ENCODE data around the gene OPCML. TPM values are rescaled to one million over a fixed set of nuclear protein-coding genes. Genes with fewer than 3 reads are reported as not detected.

Gene OPCML
- total RNA-seq, 1 donor from 2014 or later = under 0.01 TPM

DNA sequence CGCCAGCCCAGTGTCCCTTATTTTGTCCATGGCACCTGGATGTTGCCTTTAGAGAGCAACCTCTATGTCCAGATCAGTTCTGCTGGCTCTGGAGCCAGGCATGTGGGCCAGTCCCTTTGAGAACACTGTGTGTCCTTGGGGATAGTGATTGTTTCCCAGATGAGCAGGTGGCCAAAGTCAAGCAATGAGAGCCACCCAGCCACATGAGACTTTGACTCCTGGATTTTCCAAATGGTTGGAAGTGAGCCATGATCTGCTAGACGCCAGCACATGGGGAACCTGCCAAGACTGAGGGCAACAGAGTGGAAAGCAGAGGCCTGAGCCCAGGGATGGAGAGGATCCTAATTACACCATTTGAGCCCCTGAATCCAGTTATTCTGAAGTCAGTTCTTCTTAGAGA, 479.8 kb downstream of the OPCML start:
- Histone ChIP-seq H3K4me3 (ENCODE audit: low read length in 3 of 3) (no peak overlapping the region), H3K9me3 (ENCODE audit: control insufficient read depth in 3 of 3, low read length in 3 of 3) (no peaks in the 10 kb centered on the region), H3K27ac (ENCODE audit: low read depth, low read length) (no peak overlapping the region), H3K36me3 (ENCODE audit: control insufficient read depth in 3 of 3, insufficient read depth in 3 of 3, low read length in 3 of 3) (no peaks in the 10 kb centered on the region), H3K9ac (ENCODE audit: low read depth in 1 of 3, low read length in 3 of 3) (no peak overlapping the region), H3K4me1 (ENCODE audit: control insufficient read depth in 3 of 3, insufficient read depth in 3 of 3, low read length in 3 of 3) (no peaks in the 10 kb centered on the region), H3K27me3 (ENCODE audit: control insufficient read depth in 3 of 3, insufficient read depth in 3 of 3, low read length in 3 of 3) (peaks cover 0 to 11% (median 3%) of the 10 kb centered on the region in 3 donors)

DNA sequence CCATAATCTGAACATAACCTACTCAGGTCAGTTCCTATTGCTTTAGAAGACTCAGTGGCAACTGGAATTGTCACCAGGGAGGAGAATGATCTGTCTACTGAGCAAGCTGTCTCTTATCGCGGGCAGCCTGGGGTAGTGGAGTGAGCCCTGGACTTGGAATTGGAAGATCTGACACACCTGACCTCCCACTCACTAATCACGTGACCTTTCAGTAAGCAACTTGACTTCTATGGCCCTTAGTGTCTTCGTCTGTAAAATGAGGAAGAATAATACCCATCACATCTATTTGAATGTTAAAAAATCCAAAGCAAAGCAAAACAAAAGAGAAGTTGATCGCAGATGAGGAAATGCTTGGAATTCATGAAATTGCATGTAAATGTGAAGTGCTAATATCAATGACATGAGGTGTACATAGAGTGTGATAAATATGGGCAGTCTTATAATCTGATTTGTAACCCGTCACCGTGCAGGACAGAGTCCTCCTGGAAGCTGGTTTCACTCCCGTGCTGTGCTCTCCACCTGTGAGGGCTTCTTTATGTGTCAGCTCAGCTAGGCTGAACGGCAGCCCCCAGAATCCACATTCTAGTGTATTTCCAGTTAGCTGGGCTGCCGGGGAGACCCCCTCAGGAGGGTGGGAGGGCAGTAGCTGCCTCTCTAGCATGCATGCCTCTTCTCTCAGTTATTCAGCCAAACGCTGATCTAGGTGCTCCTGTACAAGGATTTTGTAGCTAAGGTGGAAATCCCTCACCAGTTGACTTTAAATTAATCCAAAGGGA, 482.9 kb downstream of the OPCML start:
- Histone ChIP-seq H3K9me3 (ENCODE audit: control insufficient read depth in 3 of 3, low read length in 3 of 3) (no peaks in the 10 kb centered on the region), H3K36me3 (ENCODE audit: control insufficient read depth in 3 of 3, insufficient read depth in 3 of 3, low read length in 3 of 3) (no peaks in the 10 kb centered on the region), H3K27me3 (ENCODE audit: control insufficient read depth in 3 of 3, insufficient read depth in 3 of 3, low read length in 3 of 3) (peaks cover 0 to 16% (median 5%) of the 10 kb centered on the region in 3 donors), H3K4me3 (ENCODE audit: low read length in 3 of 3) (no peak overlapping the region), H3K9ac (ENCODE audit: low read depth in 1 of 3, low read length in 3 of 3) (no peak overlapping the region), H3K4me1 (ENCODE audit: control insufficient read depth in 3 of 3, insufficient read depth in 3 of 3, low read length in 3 of 3) (no peaks in the 10 kb centered on the region), H3K27ac (ENCODE audit: low read depth, low read length) (no peak overlapping the region)

DNA sequence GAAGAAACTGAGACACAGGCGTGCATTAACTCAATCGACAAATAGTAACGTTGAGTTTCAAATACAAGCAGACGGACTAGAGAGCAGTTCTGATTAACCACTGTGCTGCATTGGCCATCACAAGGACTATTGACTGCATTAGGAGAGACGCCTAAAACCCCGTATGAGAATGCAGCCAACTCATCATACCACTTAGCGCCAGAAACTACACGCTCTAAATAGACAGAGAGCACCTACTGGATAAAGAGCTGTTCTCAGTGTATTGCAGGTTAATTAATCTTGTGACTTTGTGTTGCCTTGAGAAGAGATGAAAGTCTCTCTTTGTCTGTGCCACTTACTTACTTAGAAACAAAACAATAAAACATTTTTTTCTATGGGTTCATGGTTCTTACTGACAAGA, 484.0 kb downstream of the OPCML start:
- Histone ChIP-seq H3K4me3 (ENCODE audit: low read length in 3 of 3) (no peak overlapping the region), H3K27ac (ENCODE audit: low read depth, low read length) (no peak overlapping the region), H3K27me3 (ENCODE audit: control insufficient read depth in 3 of 3, insufficient read depth in 3 of 3, low read length in 3 of 3) (peaks cover 5 to 26% (median 9%) of the 10 kb centered on the region in 3 donors), H3K36me3 (ENCODE audit: control insufficient read depth in 3 of 3, insufficient read depth in 3 of 3, low read length in 3 of 3) (no peaks in the 10 kb centered on the region), H3K9me3 (ENCODE audit: control insufficient read depth in 3 of 3, low read length in 3 of 3) (no peaks in the 10 kb centered on the region), H3K4me1 (ENCODE audit: control insufficient read depth in 3 of 3, insufficient read depth in 3 of 3, low read length in 3 of 3) (no peaks in the 10 kb centered on the region), H3K9ac (ENCODE audit: low read depth in 1 of 3, low read length in 3 of 3) (no peak overlapping the region)

DNA sequence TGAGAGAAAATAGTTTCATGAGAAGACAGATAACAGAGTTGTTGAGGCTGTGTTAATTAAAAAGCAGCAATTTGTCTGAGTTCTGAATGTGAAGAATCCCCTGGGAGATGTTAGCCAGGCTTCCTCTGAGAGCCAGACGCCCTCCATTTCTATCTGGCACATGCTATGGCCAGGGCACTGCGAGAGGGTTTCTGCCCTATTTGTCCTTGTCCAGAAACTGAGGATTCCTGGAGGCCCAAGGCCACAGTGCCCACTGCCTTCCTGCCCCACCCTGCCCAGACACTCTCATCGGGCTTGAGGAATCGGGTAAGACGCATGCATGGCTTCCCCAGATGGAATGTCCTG, 484.6 kb downstream of the OPCML start:
- H3K9ac ChIP-seq (ENCODE audit: low read depth in 1 of 3, low read length in 3 of 3) = no peak overlapping the region
- no peak overlapping the region for H3K4me3 ChIP-seq (ENCODE audit: low read length in 3 of 3)
- H3K4me1 ChIP-seq (ENCODE audit: control insufficient read depth in 3 of 3, insufficient read depth in 3 of 3, low read length in 3 of 3) = no peaks in the 10 kb centered on the region
- H3K9me3 ChIP-seq (ENCODE audit: control insufficient read depth in 3 of 3, low read length in 3 of 3) = no peaks in the 10 kb centered on the region
- H3K36me3 ChIP-seq (ENCODE audit: control insufficient read depth in 3 of 3, insufficient read depth in 3 of 3, low read length in 3 of 3) = no peaks in the 10 kb centered on the region
- H3K27ac ChIP-seq (ENCODE audit: low read depth, low read length) = no peak overlapping the region
- peaks cover 5 to 29% (median 9%) of the 10 kb centered on the region in 3 donors for H3K27me3 ChIP-seq (ENCODE audit: control insufficient read depth in 3 of 3, insufficient read depth in 3 of 3, low read length in 3 of 3)

DNA sequence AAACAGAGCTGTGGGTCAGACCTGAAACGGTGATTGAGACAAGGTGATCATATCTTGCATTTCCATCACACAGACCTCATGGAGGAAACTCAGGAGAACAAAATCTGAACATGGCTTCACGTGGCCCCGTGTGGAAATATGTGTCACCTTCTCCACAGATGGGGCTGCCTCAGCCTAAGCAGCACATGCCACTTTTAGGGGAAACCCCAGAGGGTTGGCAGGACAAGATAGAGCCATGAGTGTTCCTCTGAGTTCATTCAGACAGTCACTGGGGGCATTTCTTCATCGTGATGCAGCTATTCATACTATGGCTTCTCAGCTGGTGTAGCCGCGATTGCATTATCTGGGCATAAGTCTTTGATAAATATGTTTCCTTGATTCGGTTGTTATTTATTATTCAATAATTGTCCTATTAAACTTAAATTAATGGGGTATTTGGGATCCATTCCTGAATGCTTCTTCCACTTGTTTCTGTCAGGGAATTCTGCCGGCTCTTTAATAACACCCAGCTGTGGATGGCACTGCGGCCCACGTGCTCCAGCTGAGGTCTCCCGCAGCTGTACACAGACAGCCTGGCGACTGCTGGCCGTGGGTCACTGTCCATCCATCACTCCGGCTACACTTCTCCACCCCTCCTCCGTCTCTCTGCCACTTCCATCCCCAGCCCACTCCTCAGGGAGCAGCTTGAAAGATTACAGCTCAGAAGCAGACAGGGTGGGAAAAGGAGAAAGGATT, 485.1 kb downstream of the OPCML start:
- Histone ChIP-seq H3K4me3 (ENCODE audit: low read length in 3 of 3) (no peak overlapping the region), H3K36me3 (ENCODE audit: control insufficient read depth in 3 of 3, insufficient read depth in 3 of 3, low read length in 3 of 3) (no peaks in the 10 kb centered on the region), H3K27me3 (ENCODE audit: control insufficient read depth in 3 of 3, insufficient read depth in 3 of 3, low read length in 3 of 3) (peaks cover 5 to 34% (median 15%) of the 10 kb centered on the region in 3 donors), H3K9ac (ENCODE audit: low read depth in 1 of 3, low read length in 3 of 3) (no peak overlapping the region), H3K4me1 (ENCODE audit: control insufficient read depth in 3 of 3, insufficient read depth in 3 of 3, low read length in 3 of 3) (no peaks in the 10 kb centered on the region), H3K9me3 (ENCODE audit: control insufficient read depth in 3 of 3, low read length in 3 of 3) (no peaks in the 10 kb centered on the region), H3K27ac (ENCODE audit: low read depth, low read length) (no peak overlapping the region)

DNA sequence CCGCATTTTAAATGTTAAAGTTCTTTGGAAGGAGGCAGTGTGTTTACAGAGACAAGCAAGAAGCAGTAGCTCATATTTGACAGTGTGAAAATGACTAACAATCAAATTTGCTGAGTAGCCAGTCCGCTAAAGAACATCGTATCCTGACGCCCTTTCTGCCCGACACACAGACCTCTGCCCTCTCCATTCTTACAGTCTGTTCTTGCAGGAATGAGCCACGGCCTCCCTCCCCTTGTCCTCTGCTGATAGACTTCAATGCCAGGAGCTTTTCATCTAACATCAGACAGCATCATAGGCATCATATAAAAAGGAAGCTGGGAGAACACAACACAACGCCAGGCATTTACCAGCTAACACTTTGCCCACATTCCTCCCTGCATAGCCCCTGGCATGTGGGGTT, 486.0 kb downstream of the OPCML start:
- no peak overlapping the region for H3K27ac ChIP-seq (ENCODE audit: low read depth, low read length)
- H3K9me3 ChIP-seq (ENCODE audit: control insufficient read depth in 3 of 3, low read length in 3 of 3) = no peaks in the 10 kb centered on the region
- H3K4me3 ChIP-seq (ENCODE audit: low read length in 3 of 3) = no peak overlapping the region
- H3K4me1 ChIP-seq (ENCODE audit: control insufficient read depth in 3 of 3, insufficient read depth in 3 of 3, low read length in 3 of 3) = no peaks in the 10 kb centered on the region
- no peak overlapping the region for H3K9ac ChIP-seq (ENCODE audit: low read depth in 1 of 3, low read length in 3 of 3)
- no peaks in the 10 kb centered on the region for H3K36me3 ChIP-seq (ENCODE audit: control insufficient read depth in 3 of 3, insufficient read depth in 3 of 3, low read length in 3 of 3)
- peaks cover 5 to 42% (median 16%) of the 10 kb centered on the region in 3 donors for H3K27me3 ChIP-seq (ENCODE audit: control insufficient read depth in 3 of 3, insufficient read depth in 3 of 3, low read length in 3 of 3)

DNA sequence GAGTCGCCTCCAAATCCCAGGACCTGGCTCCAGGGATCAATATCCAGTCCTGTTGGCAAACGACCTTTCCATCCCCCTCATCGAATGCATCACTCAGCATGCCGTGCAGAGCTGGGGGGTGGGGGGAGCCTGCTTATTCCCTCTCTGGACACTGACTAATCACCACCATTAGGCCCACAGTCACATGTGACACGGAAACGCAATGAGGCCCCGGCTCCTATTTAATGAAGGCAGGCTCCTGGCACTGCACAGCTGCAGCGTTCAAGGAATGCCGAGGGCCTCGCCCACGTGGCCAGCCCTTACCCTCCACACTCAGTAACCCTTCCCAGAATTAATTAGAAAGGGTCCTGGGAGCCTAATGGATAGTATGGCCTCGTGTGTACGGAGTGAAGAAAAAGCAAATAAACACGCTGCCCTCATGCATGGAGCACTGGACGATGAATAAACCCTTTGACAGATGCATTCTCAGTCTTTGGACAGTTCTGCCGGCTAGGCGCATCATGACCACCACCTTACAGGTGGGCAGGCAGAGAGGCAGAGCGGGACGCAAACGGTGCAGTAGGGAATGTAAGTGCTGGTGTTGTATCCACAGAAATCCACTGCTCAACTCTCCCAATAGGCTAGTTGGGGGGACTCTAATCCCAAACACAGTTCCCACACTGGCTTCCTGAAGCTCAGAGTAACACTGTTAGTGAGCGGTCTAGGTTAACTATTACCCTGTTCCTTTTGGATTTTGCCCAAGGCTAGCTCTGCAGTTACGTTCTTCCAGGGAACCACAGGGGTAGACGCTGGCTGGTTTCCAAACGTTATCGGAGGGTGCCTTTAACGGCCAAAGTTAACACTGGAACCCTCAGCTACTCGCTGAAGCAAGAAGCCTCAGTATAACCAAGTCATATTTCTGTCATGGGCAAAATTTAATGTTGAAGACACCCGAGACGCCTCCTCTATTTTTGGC, 490.1 kb downstream of the OPCML start:
- Histone ChIP-seq H3K27me3 (ENCODE audit: control insufficient read depth in 3 of 3, insufficient read depth in 3 of 3, low read length in 3 of 3) (peaks cover 5 to 52% (median 24%) of the 10 kb centered on the region in 3 donors), H3K4me1 (ENCODE audit: control insufficient read depth in 3 of 3, insufficient read depth in 3 of 3, low read length in 3 of 3) (no peaks in the 10 kb centered on the region), H3K36me3 (ENCODE audit: control insufficient read depth in 3 of 3, insufficient read depth in 3 of 3, low read length in 3 of 3) (no peaks in the 10 kb centered on the region), H3K9me3 (ENCODE audit: control insufficient read depth in 3 of 3, low read length in 3 of 3) (no peaks in the 10 kb centered on the region), H3K9ac (ENCODE audit: low read depth in 1 of 3, low read length in 3 of 3) (no peak overlapping the region), H3K4me3 (ENCODE audit: low read length in 3 of 3) (no peak overlapping the region), H3K27ac (ENCODE audit: low read depth, low read length) (no peak overlapping the region)

DNA sequence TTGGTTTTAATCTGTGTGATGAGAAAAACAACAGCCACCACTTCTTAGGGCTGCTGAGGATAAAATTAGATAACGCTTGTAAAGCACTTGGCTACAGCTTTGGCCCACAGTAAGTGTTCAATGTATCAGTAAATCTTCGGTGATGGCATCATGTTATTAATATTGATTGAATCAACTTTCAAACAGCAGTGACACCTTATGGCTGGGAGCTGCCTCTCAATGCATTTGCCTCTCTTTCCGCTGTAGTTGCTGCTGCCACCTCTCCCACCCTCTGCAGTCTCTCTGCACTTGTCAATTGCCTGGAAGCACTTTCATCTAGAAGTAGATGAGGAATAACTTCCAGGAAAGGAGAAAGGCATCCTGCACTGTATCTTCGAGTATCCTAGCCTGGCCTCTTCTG, 491.1 kb downstream of the OPCML start:
- Histone ChIP-seq H3K9me3 (ENCODE audit: control insufficient read depth in 3 of 3, low read length in 3 of 3) (no peaks in the 10 kb centered on the region), H3K4me3 (ENCODE audit: low read length in 3 of 3) (no peak overlapping the region), H3K27me3 (ENCODE audit: control insufficient read depth in 3 of 3, insufficient read depth in 3 of 3, low read length in 3 of 3) (peaks cover 5 to 52% (median 24%) of the 10 kb centered on the region in 3 donors), H3K4me1 (ENCODE audit: control insufficient read depth in 3 of 3, insufficient read depth in 3 of 3, low read length in 3 of 3) (no peaks in the 10 kb centered on the region), H3K36me3 (ENCODE audit: control insufficient read depth in 3 of 3, insufficient read depth in 3 of 3, low read length in 3 of 3) (no peaks in the 10 kb centered on the region), H3K9ac (ENCODE audit: low read depth in 1 of 3, low read length in 3 of 3) (no peak overlapping the region), H3K27ac (ENCODE audit: low read depth, low read length) (no peak overlapping the region)

DNA sequence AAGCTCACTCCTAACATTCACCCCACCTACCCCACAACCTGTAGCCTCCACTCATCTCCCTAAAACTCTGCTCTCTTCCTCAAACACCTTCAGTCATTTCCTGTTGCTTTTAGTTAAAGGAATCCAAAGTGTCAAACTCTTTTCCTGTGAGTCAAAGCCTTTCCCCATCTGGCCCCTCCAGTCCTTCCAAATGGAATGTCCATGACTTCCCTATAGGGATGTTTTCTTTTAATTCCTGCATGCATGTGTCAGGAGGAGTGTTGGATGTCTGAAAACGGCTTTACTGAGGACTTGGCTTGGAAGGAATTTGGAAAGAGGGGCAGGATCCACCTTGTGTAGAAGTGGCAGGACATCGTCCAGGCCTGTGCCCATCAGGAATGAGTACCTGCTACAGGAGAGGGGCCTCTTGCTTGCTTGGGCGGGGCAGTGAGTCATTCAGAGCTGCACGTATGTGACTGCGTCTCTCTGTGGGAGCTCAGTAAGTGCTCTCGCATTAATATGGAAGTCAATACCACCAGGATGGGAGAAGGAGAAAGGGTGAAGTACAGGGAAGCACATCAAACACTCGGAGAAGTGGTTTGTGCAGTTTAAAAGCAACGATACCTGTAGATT, 491.9 kb downstream of the OPCML start:
- Histone ChIP-seq H3K36me3 (ENCODE audit: control insufficient read depth in 3 of 3, insufficient read depth in 3 of 3, low read length in 3 of 3) (no peaks in the 10 kb centered on the region), H3K9ac (ENCODE audit: low read depth in 1 of 3, low read length in 3 of 3) (no peak overlapping the region), H3K9me3 (ENCODE audit: control insufficient read depth in 3 of 3, low read length in 3 of 3) (no peaks in the 10 kb centered on the region), H3K27me3 (ENCODE audit: control insufficient read depth in 3 of 3, insufficient read depth in 3 of 3, low read length in 3 of 3) (peaks cover 5 to 49% (median 24%) of the 10 kb centered on the region in 3 donors), H3K4me3 (ENCODE audit: low read length in 3 of 3) (no peak overlapping the region), H3K4me1 (ENCODE audit: control insufficient read depth in 3 of 3, insufficient read depth in 3 of 3, low read length in 3 of 3) (no peaks in the 10 kb centered on the region), H3K27ac (ENCODE audit: low read depth, low read length) (no peak overlapping the region)

Measured in skeletal muscle tissue (tissue), 4 donors.